ENCODE data around the gene L3HYPDH. TPM values are rescaled to one million over a fixed set of nuclear protein-coding genes. Genes with fewer than 3 reads are reported as not detected.

L3HYPDH gene
- total and polyA plus RNA-seq, 12 donors, result 7.5 to 16.6 (median 10.3) TPM

- WGBS, 2 donors, result 89% methylated on average over 1 of the region's 1 CpG
- Histone ChIP-seq H3K27ac (peak overlapping the region in 6 of 10 donors; percentile 20 to 54 (median 32)), H3K9me3 (no peaks in the 10 kb centered on the region), H3K4me1 (peaks cover 0 to 30% (median 18%) of the 10 kb centered on the region in 9 donors), H3K36me3 (no peaks in the 10 kb centered on the region), H3K27me3 (no peaks in the 10 kb centered on the region), H3K4me3 (no peak overlapping the region)
- no peak for DNase-seq
- intact Hi-C loops (cut with DNase I), result loop anchor here in 4 of 10 donors (5.0 to 10.0 kb wide), 4 partner anchors 251 to 933 kb away; partner anchors contain the start of gene DAAM1 (in 3 of the 4)
- no peak for TF ChIP-seq CTCF (IDR thresholded peaks at IDR 0.05)
- ATAC-seq, result no peak
Measured at GRCh38 chr14:59438195-59438647, 46.0 kb downstream of the L3HYPDH start.

- no peak for ATAC-seq
- intact Hi-C loops (cut with DNase I), result loop anchor here in 4 of 10 donors (5.0 to 10.0 kb wide), 4 partner anchors 249 to 931 kb away; partner anchors contain the start of gene DAAM1 (in 3 of the 4)
- no peak for TF ChIP-seq CTCF (IDR thresholded peaks at IDR 0.05)
Measured at GRCh38 chr14:59435987-59436386, 48.2 kb downstream of the L3HYPDH start.

GRCh38 chr14:59435101-59435500 is 49.1 kb downstream of the L3HYPDH start:
- H3K4me1 ChIP-seq, result peaks cover 0 to 30% (median 18%) of the 10 kb centered on the region in 9 donors
- DNase-seq (no peak), ATAC-seq (no peak)
- no peaks in the 10 kb centered on the region for H3K9me3 ChIP-seq
- H3K27me3 ChIP-seq, result no peaks in the 10 kb centered on the region
- no peaks in the 10 kb centered on the region for H3K36me3 ChIP-seq
- WGBS, 2 donors, result 70 to 73% methylated on average over 3 of the region's 3 CpGs
- TF ChIP-seq CTCF (IDR thresholded peaks at IDR 0.05), result no peak
- intact Hi-C loops (cut with DNase I), result loop anchor here in 4 of 10 donors (5.0 to 10.0 kb wide), 4 partner anchors 248 to 930 kb away; partner anchors contain the start of gene DAAM1 (in 3 of the 4)
- no peak overlapping the region for H3K27ac ChIP-seq
- H3K4me3 ChIP-seq, result no peak overlapping the region

More at GRCh38 chr14:59435987-59436386, 48.2 kb downstream of the L3HYPDH start:
- WGBS, 2 donors, result 88 to 97% methylated on average over 1 of the region's 1 CpG
- Histone ChIP-seq H3K4me3 (no peak overlapping the region), H3K27me3 (no peaks in the 10 kb centered on the region), H3K36me3 (no peaks in the 10 kb centered on the region), H3K27ac (no peak overlapping the region), H3K9me3 (no peaks in the 10 kb centered on the region), H3K4me1 (peaks cover 0 to 30% (median 18%) of the 10 kb centered on the region in 9 donors)
- DNase-seq, result no peak

GRCh38 chr14:59429790-59430189 is 54.4 kb downstream of the L3HYPDH start:
- Histone ChIP-seq H3K27me3 (no peaks in the 10 kb centered on the region), H3K36me3 (no peaks in the 10 kb centered on the region), H3K27ac (peak overlapping the region in 5 of 10 donors; percentile 6 to 49 (median 14)), H3K4me3 (no peak overlapping the region), H3K9me3 (no peaks in the 10 kb centered on the region), H3K4me1 (peaks cover 0 to 51% (median 38%) of the 10 kb centered on the region in 9 donors)
- ATAC-seq, result peak in 1 of 8 donors; percentile 51
- intact Hi-C loops (cut with DNase I), result loop anchor here in 7 of 10 donors (5.0 to 10.0 kb wide), 9 partner anchors 52 to 925 kb away; partner anchors contain the start of gene DAAM1 (in 3 of the 7)
- TF ChIP-seq CTCF (IDR thresholded peaks at IDR 0.05), result no peak
- DNase-seq, result no peak
- WGBS, 2 donors, result 51 to 68% methylated on average over 4 of the region's 4 CpGs
